OCI-LY7 (cell line): Measurements from ENCODE around the gene ADGRG6. TPM values are rescaled to one million over a fixed set of nuclear protein-coding genes. Genes with fewer than 3 reads are reported as not detected.

ENCODE experiments used
- BruUV-seq: library from RNA; stranded (reverse); fragments of 400-500 nt; replicated peaks from 2 replicates; lab custom pipeline; 2021; lab: Mats Ljungman, UMichigan
- CTCF ChIA-PET: fragments of 300-600 bp; sonication (Branson Sonifier 250); formaldehyde crosslinking; loops from one replicate; lab custom pipeline; 2022; ENCODE audit warnings: antibody characterized with exemption; ENCODE audit not compliant: unreplicated experiment; lab: Charles Lee
- POLR2A ChIA-PET: fragments of 300-600 bp; sonication (Branson Sonifier 250); formaldehyde crosslinking; loops from one replicate; lab custom pipeline; 2022; ENCODE audit warnings: antibody characterized with exemption; lab: Charles Lee
- DNase-seq: peaks from one replicate; pipeline ENCODE4 v3.0.0-alpha.2; 2015; ENCODE audit warnings: low spot score
- H2AFZ ChIP-seq: fragments of 200-600 bp; sonication (generic), shearing (Covaris generic); 2 replicates; pipeline ENCODE4 v1.6.1; 2014; ENCODE audit warnings: mild to moderate bottlenecking, antibody characterized with exemption, low read length, moderate library complexity
- H3K27ac ChIP-seq: fragments of 200-600 bp; sonication (generic); 2 replicates; pipeline ENCODE4 v1.5.1; 2014; ENCODE audit warnings: mixed run types, low read depth, mild to moderate bottlenecking, moderate library complexity, low read length, inconsistent platforms; ENCODE audit not compliant: poor library complexity, severe bottlenecking
- H3K36me3 ChIP-seq: fragments of 200-600 bp; sonication (generic); 2 replicates; pipeline ENCODE4 v1.6.1; 2014; ENCODE audit warnings: mild to moderate bottlenecking, antibody characterized with exemption, low read length, moderate library complexity, mixed read lengths; ENCODE audit not compliant: insufficient read depth
- H3K4me1 ChIP-seq: fragments of 200-600 bp; sonication (generic); 2 replicates; pipeline ENCODE4 v1.5.1; 2014; ENCODE audit warnings: mild to moderate bottlenecking, low read length; ENCODE audit not compliant: insufficient read depth, poor library complexity, severe bottlenecking
- H3K4me2 ChIP-seq: fragments of 200-600 bp; sonication (generic); 2 replicates; pipeline ENCODE4 v1.6.1; 2014; ENCODE audit warnings: mild to moderate bottlenecking, low read length
- H3K4me3 ChIP-seq: fragments of 200-600 bp; sonication (generic); 2 replicates; pipeline ENCODE4 v1.5.1; 2014; ENCODE audit warnings: mild to moderate bottlenecking, low read depth, low read length; ENCODE audit not compliant: poor library complexity, severe bottlenecking
- H3K79me2 ChIP-seq: fragments of 200-600 bp; sonication (generic); 2 replicates; pipeline ENCODE4 v1.6.1; 2016; ENCODE audit warnings: low read depth, mild to moderate bottlenecking, low read length, moderate library complexity, mixed read lengths; ENCODE audit not compliant: insufficient read depth
- H3K9me2 ChIP-seq: fragments of 200-600 bp; sonication (generic); 2 replicates; pipeline ENCODE4 v1.6.1; 2016; ENCODE audit warnings: mild to moderate bottlenecking, low read length, mixed read lengths; ENCODE audit not compliant: insufficient read depth
- H3K9me3 ChIP-seq: fragments of 200-600 bp; sonication (generic); 2 replicates; pipeline ENCODE4 v1.6.1; 2014; ENCODE audit warnings: mild to moderate bottlenecking, mixed run types, low read length, mixed read lengths
- H4K20me1 ChIP-seq: fragments of 200-600 bp; sonication (generic); 2 replicates; pipeline ENCODE4 v1.6.1; 2014; ENCODE audit warnings: mild to moderate bottlenecking, antibody characterized with exemption, low read length, moderate library complexity, mixed read lengths; ENCODE audit not compliant: insufficient read depth
- EZH2phosphoT487 ChIP-seq: fragments of 200-600 bp; sonication (generic); IDR thresholded peaks from 2 replicates; pipeline ENCODE4 v1.6.1; 2018; ENCODE audit warnings: low read depth, borderline replicate concordance, mild to moderate bottlenecking, mixed run types, antibody characterized with exemption, low read length, moderate library complexity, mixed read lengths
- intact Hi-C: fragments of 100-400 bp; cut with micrococcal nuclease; formaldehyde crosslinking; loops from one replicate; pipeline ENCODE4 v1.10.0; 2022; ENCODE audit not compliant: unreplicated experiment
- total RNA-seq, 2 experiments: library from RNA; depleted of rRNA in 1 of 2; stranded (reverse); fragments of >200 nt in 1 of 2; shearing (Covaris generic) in 1 of 2; gene quantifications; 2 replicates each; pipeline ENCODE4 v1.2.3, GENCODE V29; 2014 to 2022
- TF ChIP-seq, protein P1 (sequence below): fragments of 200-600 bp; sonication (generic); conservative IDR thresholded peaks from 2 replicates; pipeline ENCODE4 v1.5.1; 2014; ENCODE audit warnings: mild to moderate bottlenecking, antibody characterized with exemption, low read length, moderate library complexity, mixed read lengths

ADGRG6 gene
- total RNA-seq, 2 experiments from 2014 or later = not detected

DNA sequence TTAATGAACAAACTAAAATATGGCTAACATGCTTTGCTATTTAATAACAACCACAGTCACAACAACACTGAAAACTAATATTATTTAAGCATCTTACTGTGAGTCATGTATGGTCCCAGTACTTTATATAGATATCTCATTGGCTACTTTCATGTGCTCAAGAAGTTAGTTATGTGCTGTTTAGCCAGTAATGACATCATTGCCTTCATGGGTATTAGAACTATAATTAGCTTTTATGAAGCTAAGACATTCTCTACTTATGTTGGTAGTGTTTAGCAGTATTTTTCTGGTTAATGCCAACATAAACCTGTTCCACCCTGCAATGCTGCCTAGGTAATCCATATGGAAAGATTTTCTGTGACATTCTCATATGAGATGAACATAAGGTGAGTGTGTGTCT lies 56.1 kb downstream of the ADGRG6 start:
- no peaks in the 10 kb centered on the region for H3K36me3 ChIP-seq
- ChIA-PET CTCF (no interaction called here), POLR2A (interaction anchor here (1.7 kb wide), 1 partner anchor 10 kb away, joined by 8 read pairs; no protein-coding TSS in a partner anchor)
- H3K9me3 ChIP-seq = no peaks in the 10 kb centered on the region
- H3K4me1 ChIP-seq = no peaks in the 10 kb centered on the region
- DNase-seq = no peak
- BruUV-seq = no TSS peak
- H3K27ac ChIP-seq = no peak overlapping the region
- no peak for TF ChIP-seq EZH2phosphoT487
- TF ChIP-seq, protein P1, sequence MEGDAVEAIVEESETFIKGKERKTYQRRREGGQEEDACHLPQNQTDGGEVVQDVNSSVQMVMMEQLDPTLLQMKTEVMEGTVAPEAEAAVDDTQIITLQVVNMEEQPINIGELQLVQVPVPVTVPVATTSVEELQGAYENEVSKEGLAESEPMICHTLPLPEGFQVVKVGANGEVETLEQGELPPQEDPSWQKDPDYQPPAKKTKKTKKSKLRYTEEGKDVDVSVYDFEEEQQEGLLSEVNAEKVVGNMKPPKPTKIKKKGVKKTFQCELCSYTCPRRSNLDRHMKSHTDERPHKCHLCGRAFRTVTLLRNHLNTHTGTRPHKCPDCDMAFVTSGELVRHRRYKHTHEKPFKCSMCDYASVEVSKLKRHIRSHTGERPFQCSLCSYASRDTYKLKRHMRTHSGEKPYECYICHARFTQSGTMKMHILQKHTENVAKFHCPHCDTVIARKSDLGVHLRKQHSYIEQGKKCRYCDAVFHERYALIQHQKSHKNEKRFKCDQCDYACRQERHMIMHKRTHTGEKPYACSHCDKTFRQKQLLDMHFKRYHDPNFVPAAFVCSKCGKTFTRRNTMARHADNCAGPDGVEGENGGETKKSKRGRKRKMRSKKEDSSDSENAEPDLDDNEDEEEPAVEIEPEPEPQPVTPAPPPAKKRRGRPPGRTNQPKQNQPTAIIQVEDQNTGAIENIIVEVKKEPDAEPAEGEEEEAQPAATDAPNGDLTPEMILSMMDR = no peak
- no peaks in the 10 kb centered on the region for H3K9me2 ChIP-seq
- intact Hi-C loops = no loop called here
- no peaks in the 10 kb centered on the region for H3K79me2 ChIP-seq
- no peak overlapping the region for H2AFZ ChIP-seq
- H4K20me1 ChIP-seq = no peaks in the 10 kb centered on the region
- no peak overlapping the region for H3K4me2 ChIP-seq
- no peak overlapping the region for H3K4me3 ChIP-seq

DNA sequence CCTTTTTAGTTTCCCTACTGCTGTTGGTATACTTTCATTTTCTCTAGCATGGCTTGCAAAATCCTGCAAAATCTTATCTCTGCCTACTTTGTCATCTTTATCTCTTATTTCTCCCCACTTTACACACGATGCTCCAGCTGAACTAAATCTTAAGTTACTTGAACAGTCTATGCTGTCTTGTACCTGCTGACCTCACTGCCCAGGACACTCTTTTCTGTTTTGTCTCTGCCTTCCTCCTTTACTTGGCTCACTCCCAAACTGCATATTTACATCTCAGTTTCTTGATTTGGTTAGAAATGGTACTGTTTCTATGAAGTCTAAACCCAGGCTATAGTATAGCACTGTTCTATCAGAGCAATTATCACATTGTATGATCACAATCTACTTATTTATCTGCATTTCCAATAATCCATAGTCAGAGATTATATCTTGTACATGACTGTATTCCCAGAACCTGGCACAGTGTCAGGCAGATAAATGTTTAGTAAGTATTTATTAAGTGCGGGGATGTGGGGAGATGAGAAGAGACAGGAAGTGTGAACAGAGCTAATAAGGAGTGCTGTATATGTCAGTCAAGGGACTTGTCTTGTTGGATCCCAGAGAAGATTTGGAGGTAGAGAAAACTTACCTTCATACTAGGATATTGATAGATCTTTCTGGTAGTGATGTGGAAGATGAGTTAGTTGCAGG lies 57.6 kb downstream of the ADGRG6 start:
- H3K4me1 ChIP-seq = no peaks in the 10 kb centered on the region
- H3K36me3 ChIP-seq = no peaks in the 10 kb centered on the region
- TF ChIP-seq EZH2phosphoT487 = no peak
- TF ChIP-seq, protein P1 = no peak
- no peaks in the 10 kb centered on the region for H4K20me1 ChIP-seq
- H3K27ac ChIP-seq = no peak overlapping the region
- H3K4me2 ChIP-seq = no peak overlapping the region
- intact Hi-C loops = no loop called here
- no peak overlapping the region for H3K4me3 ChIP-seq
- no peak for DNase-seq
- no peaks in the 10 kb centered on the region for H3K9me2 ChIP-seq
- H2AFZ ChIP-seq = no peak overlapping the region
- CTCF ChIA-PET = no interaction called here
- BruUV-seq = no TSS peak
- no peaks in the 10 kb centered on the region for H3K9me3 ChIP-seq
- POLR2A ChIA-PET = interaction anchor here (0.7 kb wide), 1 partner anchor 15 kb away, joined by 6 read pairs; no protein-coding TSS in a partner anchor
- no peaks in the 10 kb centered on the region for H3K79me2 ChIP-seq

DNA sequence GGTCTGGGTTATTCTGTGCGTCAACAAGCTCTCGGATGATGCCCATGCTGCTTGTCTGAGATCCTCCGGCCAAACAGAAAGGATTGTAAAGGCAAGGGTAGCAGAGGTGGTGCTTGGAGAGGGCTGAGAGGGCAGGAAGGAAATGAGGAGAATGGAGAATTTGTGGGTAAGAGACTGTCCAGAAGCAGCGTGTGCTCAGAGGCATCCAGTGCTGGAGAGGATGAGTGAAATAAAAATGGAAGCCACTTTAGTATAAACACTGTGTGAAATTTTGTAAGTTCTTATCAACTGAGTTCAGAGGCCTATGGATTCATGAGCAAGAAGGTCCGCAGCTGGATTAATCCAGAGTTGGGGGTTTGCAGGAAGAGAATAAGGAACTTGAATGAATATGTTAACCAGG lies 59.5 kb downstream of the ADGRG6 start:
- Histone ChIP-seq H3K4me1 (no peaks in the 10 kb centered on the region), H3K79me2 (no peaks in the 10 kb centered on the region), H3K27ac (no peak overlapping the region), H3K4me2 (no peak overlapping the region), H3K9me2 (no peaks in the 10 kb centered on the region), H3K36me3 (no peaks in the 10 kb centered on the region), H2AFZ (no peak overlapping the region), H4K20me1 (no peaks in the 10 kb centered on the region), H3K9me3 (no peaks in the 10 kb centered on the region), H3K4me3 (no peak overlapping the region)
- intact Hi-C loops = no loop called here
- BruUV-seq = no TSS peak
- no peak for DNase-seq
- POLR2A ChIA-PET = no interaction called here
- no peak for TF ChIP-seq EZH2phosphoT487
- TF ChIP-seq, protein P1 = no peak
- CTCF ChIA-PET = no interaction called here
